ENCODE data around the gene ZFAND3. TPM values are rescaled to one million over a fixed set of nuclear protein-coding genes. Genes with fewer than 3 reads are reported as not detected.

ZFAND3 gene
- total and polyA plus RNA-seq, 2 donors (not counting 1 experiment from before 2014, with no cell fraction given), result 21.5 to 40.8 TPM

- Histone ChIP-seq H3K4me2 (ENCODE audit: extremely low read depth, insufficient read depth, low read length) (no peak overlapping the region), H3K79me2 (ENCODE audit: control insufficient read depth, insufficient read depth, low read length) (no peaks in the 10 kb centered on the region), H3K4me1 (ENCODE audit: control insufficient read depth, extremely low read depth, insufficient read depth, low read length) (peaks cover 4% of the 10 kb centered on the region), H4K20me1 (ENCODE audit: control insufficient read depth, extremely low read depth, insufficient read depth, low read length) (no peaks in the 10 kb centered on the region), H3K9ac (ENCODE audit: insufficient read depth, low read length) (no peak overlapping the region), H3K27ac (ENCODE audit: insufficient read depth, low read length) (no peak overlapping the region), H2AFZ (ENCODE audit: low read length) (no peak overlapping the region), H3K36me3 (ENCODE audit: control insufficient read depth, insufficient read depth, low read length) (no peaks in the 10 kb centered on the region), H3K4me3 (replicated peaks in 1 of 4; ENCODE audit: control extremely low read depth in 1 of 4, insufficient read depth in 1 of 4, low read depth in 3 of 4, low read length in 4 of 4) (no peak overlapping the region), H3K9me3 (ENCODE audit: control insufficient read depth, insufficient read depth, low read depth, low read length) (no peaks in the 10 kb centered on the region), H3K27me3 (ENCODE audit: control insufficient read depth, insufficient read depth, low read length) (no peaks in the 10 kb centered on the region)
- no peak for DNase-seq (ENCODE audit: low read depth in 2 of 2)
- TF ChIP-seq EZH2 (IDR thresholded peaks at IDR 0.05; ENCODE audit: low read length, missing control alignments), result no peak
- TF ChIP-seq CTCF (conservative IDR thresholded peaks at IDR 0.05 in 1 of 2, IDR thresholded peaks at IDR 0.05 in 1 of 2; ENCODE audit: low read depth in 1 of 2, low read length in 2 of 2), result no peak
These were observed 20.9 kb upstream of the ZFAND3 start for GRCh38 chr6:37798436-37799262.

GRCh38 chr6:37799263-37799644 is 20.3 kb upstream of the ZFAND3 start:
- H3K36me3 ChIP-seq (ENCODE audit: control insufficient read depth, insufficient read depth, low read length), result no peaks in the 10 kb centered on the region
- no peak for DNase-seq (ENCODE audit: low read depth in 2 of 2)
- no peaks in the 10 kb centered on the region for H3K9me3 ChIP-seq (ENCODE audit: control insufficient read depth, insufficient read depth, low read depth, low read length)
- no peaks in the 10 kb centered on the region for H3K27me3 ChIP-seq (ENCODE audit: control insufficient read depth, insufficient read depth, low read length)
- H2AFZ ChIP-seq (ENCODE audit: low read length), result no peak overlapping the region
- TF ChIP-seq EZH2 (IDR thresholded peaks at IDR 0.05; ENCODE audit: low read length, missing control alignments), result no peak
- TF ChIP-seq CTCF (conservative IDR thresholded peaks at IDR 0.05 in 1 of 2, IDR thresholded peaks at IDR 0.05 in 1 of 2; ENCODE audit: low read depth in 1 of 2, low read length in 2 of 2), result no peak
- no peaks in the 10 kb centered on the region for H4K20me1 ChIP-seq (ENCODE audit: control insufficient read depth, extremely low read depth, insufficient read depth, low read length)
- peaks cover 4% of the 10 kb centered on the region for H3K4me1 ChIP-seq (ENCODE audit: control insufficient read depth, extremely low read depth, insufficient read depth, low read length)
- no peak overlapping the region for H3K9ac ChIP-seq (ENCODE audit: insufficient read depth, low read length)
- H3K79me2 ChIP-seq (ENCODE audit: control insufficient read depth, insufficient read depth, low read length), result no peaks in the 10 kb centered on the region
- no peak overlapping the region for H3K4me2 ChIP-seq (ENCODE audit: extremely low read depth, insufficient read depth, low read length)
- no peak overlapping the region for H3K27ac ChIP-seq (ENCODE audit: insufficient read depth, low read length)
- H3K4me3 ChIP-seq (replicated peaks in 1 of 4; ENCODE audit: control extremely low read depth in 1 of 4, insufficient read depth in 1 of 4, low read depth in 3 of 4, low read length in 4 of 4), result no peak overlapping the region

- Histone ChIP-seq H2AFZ (ENCODE audit: low read length) (no peak overlapping the region), H4K20me1 (ENCODE audit: control insufficient read depth, extremely low read depth, insufficient read depth, low read length) (no peaks in the 10 kb centered on the region), H3K9ac (ENCODE audit: insufficient read depth, low read length) (no peak overlapping the region), H3K4me3 (replicated peaks in 1 of 4; ENCODE audit: control extremely low read depth in 1 of 4, insufficient read depth in 1 of 4, low read depth in 3 of 4, low read length in 4 of 4) (no peak overlapping the region), H3K27ac (ENCODE audit: insufficient read depth, low read length) (no peak overlapping the region), H3K9me3 (ENCODE audit: control insufficient read depth, insufficient read depth, low read depth, low read length) (no peaks in the 10 kb centered on the region), H3K4me1 (ENCODE audit: control insufficient read depth, extremely low read depth, insufficient read depth, low read length) (no peaks in the 10 kb centered on the region), H3K4me2 (ENCODE audit: extremely low read depth, insufficient read depth, low read length) (no peak overlapping the region), H3K36me3 (ENCODE audit: control insufficient read depth, insufficient read depth, low read length) (no peaks in the 10 kb centered on the region), H3K27me3 (ENCODE audit: control insufficient read depth, insufficient read depth, low read length) (no peaks in the 10 kb centered on the region), H3K79me2 (ENCODE audit: control insufficient read depth, insufficient read depth, low read length) (no peaks in the 10 kb centered on the region)
- TF ChIP-seq EZH2 (IDR thresholded peaks at IDR 0.05; ENCODE audit: low read length, missing control alignments) (no peak), CTCF (conservative IDR thresholded peaks at IDR 0.05 in 1 of 2, IDR thresholded peaks at IDR 0.05 in 1 of 2; ENCODE audit: low read depth in 1 of 2, low read length in 2 of 2) (no peak)
- DNase-seq (ENCODE audit: low read depth in 2 of 2), result no peak
These were observed 18.6 kb upstream of the ZFAND3 start for GRCh38 chr6:37800703-37801604.

Measured in fibroblast of lung (primary cell).